BLaER1 (cell line): ENCODE measurements around the gene IL17C.

Experiments
- H3K27ac ChIP-seq: shearing (Covaris generic); formaldehyde crosslinking; 2 replicates; pipeline ENCODE4 v1.8.1; 2022
- H3K27me3 ChIP-seq: shearing (Covaris generic); formaldehyde crosslinking; 2 replicates; pipeline ENCODE4 v1.8.1; 2022
- H3K36me3 ChIP-seq: shearing (Covaris generic); formaldehyde crosslinking; 2 replicates; pipeline ENCODE4 v1.8.1; 2022
- H3K4me1 ChIP-seq: shearing (Covaris generic); formaldehyde crosslinking; 2 replicates; pipeline ENCODE4 v1.8.1; 2022
- H3K4me2 ChIP-seq: shearing (Covaris generic); formaldehyde crosslinking; 2 replicates; pipeline ENCODE4 v1.8.1; 2022
- H3K4me3 ChIP-seq: shearing (Covaris generic); formaldehyde crosslinking; 2 replicates; pipeline ENCODE4 v1.8.1; 2022
- H3K9ac ChIP-seq: shearing (Covaris generic); formaldehyde crosslinking; 2 replicates; pipeline ENCODE4 v1.8.1; 2022
- H3K9me3 ChIP-seq: shearing (Covaris generic); formaldehyde crosslinking; 2 replicates; pipeline ENCODE4 v1.8.1; 2022
- H4K20me1 ChIP-seq: shearing (Covaris generic); formaldehyde crosslinking; 2 replicates; pipeline ENCODE4 v1.8.1; 2022
- Cebpa-rat ChIP-seq: shearing (Covaris generic); IDR thresholded peaks from 2 replicates; pipeline ENCODE4 v1.8.1; 2022

Gene IL17C, protein sequence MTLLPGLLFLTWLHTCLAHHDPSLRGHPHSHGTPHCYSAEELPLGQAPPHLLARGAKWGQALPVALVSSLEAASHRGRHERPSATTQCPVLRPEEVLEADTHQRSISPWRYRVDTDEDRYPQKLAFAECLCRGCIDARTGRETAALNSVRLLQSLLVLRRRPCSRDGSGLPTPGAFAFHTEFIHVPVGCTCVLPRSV

DNA sequence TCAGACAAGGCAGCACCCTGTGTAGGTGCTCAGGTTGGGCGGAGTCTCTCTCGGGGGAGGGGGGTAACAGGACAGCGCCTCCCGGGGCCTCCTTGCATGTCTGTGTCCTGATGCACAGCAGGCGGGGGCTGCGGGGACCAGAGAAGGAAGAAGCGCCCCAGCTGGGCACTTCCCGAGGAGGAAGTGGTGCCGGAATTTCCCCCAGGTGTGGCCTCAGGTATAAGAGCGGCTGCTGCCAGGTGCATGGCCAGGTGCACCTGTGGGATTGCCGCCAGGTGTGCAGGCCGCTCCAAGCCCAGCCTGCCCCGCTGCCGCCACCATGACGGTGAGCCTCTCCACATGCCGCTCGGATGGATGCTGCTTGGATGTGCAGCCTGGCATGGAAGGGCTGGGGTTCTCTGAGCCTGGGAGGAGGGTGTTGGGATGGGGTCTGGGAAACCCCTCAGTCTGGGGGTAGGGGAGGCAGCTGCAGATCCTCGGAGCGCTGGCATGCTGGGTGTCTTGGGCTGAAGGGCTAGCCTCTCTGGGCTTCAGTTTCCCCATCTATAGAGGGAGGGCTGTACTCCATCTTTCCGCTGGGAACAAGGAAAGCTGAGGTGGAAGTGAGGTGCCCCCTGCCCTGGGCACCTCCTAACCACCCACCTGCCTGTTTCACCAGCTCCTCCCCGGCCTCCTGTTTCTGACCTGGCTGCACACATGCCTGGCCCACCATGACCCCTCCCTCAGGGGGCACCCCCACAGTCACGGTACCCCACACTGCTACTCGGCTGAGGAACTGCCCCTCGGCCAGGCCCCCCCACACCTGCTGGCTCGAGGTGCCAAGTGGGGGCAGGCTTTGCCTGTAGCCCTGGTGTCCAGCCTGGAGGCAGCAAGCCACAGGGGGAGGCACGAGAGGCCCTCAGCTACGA lies at the start of gene IL17C:
IL17C (plus strand) TSS at position 250 of the 908 bp plus-strand sequence; CDS start at position 320, 70 bp downstream.
- no peak for TF ChIP-seq Cebpa-rat
- Histone ChIP-seq H4K20me1 (peaks cover 84% of the 10 kb centered on the region), H3K4me1 (peaks cover 96% of the 10 kb centered on the region), H3K27me3 (peaks cover 71% of the 10 kb centered on the region), H3K4me2 (peak within 1 kb of the TSS; percentile 75), H3K9ac (no peak within 1 kb of the TSS), H3K4me3 (no peak within 1 kb of the TSS), H3K27ac (no peak within 1 kb of the TSS), H3K9me3 (no peaks in the 10 kb centered on the region), H3K36me3 (peaks cover 12% of the 10 kb centered on the region)

DNA sequence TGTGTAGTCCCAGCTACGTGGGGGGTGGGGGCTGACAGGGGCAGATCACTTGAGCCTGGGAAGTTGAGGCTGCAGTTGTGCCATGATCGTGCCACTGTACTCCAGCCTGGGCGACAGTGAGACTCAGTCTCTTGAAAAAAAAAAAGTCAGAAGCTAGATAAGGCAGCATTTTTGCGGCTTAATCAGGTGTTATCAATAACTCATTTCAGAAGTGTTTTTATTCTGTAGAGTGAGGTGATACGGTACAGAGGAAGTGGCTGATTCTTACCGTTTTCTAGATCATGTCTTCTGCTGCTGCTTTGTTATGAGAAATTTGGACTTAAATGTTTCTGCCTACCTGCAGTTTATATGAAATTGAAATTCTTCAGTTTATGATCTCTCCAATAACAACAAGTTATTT lies 49.6 kb upstream of the IL17C start:
- TF ChIP-seq Cebpa-rat: no peak
- H3K4me2 ChIP-seq: no peak overlapping the region
- no peak overlapping the region; the same call in 1 of the 2 replicates for H3K9ac ChIP-seq
- no peak overlapping the region for H3K4me3 ChIP-seq
- peaks cover 80% of the 10 kb centered on the region for H4K20me1 ChIP-seq
- no peaks in the 10 kb centered on the region for H3K4me1 ChIP-seq
- H3K36me3 ChIP-seq: peaks cover 95% of the 10 kb centered on the region
- H3K27ac ChIP-seq: no peak overlapping the region
- no peaks in the 10 kb centered on the region for H3K27me3 ChIP-seq
- H3K9me3 ChIP-seq: no peaks in the 10 kb centered on the region

DNA sequence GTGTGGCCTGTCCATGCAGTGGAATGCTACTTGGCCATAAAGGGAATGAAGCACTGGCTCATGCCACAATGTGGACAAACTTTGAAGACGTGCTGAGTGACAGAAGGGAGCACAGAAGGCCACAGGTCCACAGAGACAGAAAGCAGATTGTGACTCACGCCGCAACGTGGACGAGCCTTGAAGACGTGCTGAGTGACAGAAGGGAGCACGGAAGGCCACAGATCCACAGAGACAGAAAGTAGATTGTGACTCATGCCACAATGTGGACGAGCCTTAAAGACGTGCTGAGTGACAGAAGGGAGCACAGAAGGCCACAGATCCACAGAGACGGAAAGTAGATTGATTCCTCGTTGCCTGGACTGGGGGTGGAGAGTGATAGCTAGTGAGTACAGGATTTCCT lies 48.9 kb upstream of the IL17C start:
- no peak overlapping the region for H3K27ac ChIP-seq
- H3K36me3 ChIP-seq: peaks cover 97% of the 10 kb centered on the region
- H4K20me1 ChIP-seq: peaks cover 80% of the 10 kb centered on the region

DNA sequence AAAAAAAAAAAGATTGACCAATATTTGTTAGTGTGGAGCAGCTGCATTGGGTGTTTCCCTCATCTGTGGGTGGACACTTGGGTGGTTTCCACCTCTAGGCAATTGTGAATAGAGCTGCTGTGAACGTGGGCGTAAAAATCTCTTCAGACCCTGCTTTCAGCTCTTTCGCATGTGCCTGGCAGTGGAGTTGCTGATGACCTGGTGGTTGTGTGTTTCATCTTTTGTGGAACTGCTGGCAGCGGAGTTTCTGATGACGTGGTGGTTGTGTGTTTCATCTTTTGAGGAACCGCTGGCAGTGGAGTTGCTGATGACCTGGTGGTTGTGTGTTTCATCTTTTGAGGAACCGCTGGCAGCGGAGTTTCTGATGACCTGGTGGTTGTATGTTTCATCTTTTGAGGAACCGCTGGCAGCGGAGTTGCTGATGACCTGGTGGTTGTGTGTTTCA lies 46.8 kb upstream of the IL17C start:
- no peak overlapping the region for H3K4me3 ChIP-seq
- H3K9me3 ChIP-seq: no peaks in the 10 kb centered on the region
- H3K4me1 ChIP-seq: peaks cover 17% of the 10 kb centered on the region
- no peak overlapping the region for H3K27ac ChIP-seq
- H3K4me2 ChIP-seq: no peak overlapping the region
- no peaks in the 10 kb centered on the region for H3K27me3 ChIP-seq
- peaks cover 73% of the 10 kb centered on the region for H4K20me1 ChIP-seq
- H3K36me3 ChIP-seq: peaks cover 94% of the 10 kb centered on the region
- H3K9ac ChIP-seq: no peak overlapping the region
- TF ChIP-seq Cebpa-rat: no peak

More for the DNA sequence above, 48.9 kb upstream of the IL17C start:
- Histone ChIP-seq H3K4me2 (no peak overlapping the region), H3K4me1 (no peaks in the 10 kb centered on the region), H3K9me3 (no peaks in the 10 kb centered on the region), H3K4me3 (no peak overlapping the region), H3K27me3 (no peaks in the 10 kb centered on the region), H3K9ac (no peak overlapping the region)
- TF ChIP-seq Cebpa-rat: no peak

DNA sequence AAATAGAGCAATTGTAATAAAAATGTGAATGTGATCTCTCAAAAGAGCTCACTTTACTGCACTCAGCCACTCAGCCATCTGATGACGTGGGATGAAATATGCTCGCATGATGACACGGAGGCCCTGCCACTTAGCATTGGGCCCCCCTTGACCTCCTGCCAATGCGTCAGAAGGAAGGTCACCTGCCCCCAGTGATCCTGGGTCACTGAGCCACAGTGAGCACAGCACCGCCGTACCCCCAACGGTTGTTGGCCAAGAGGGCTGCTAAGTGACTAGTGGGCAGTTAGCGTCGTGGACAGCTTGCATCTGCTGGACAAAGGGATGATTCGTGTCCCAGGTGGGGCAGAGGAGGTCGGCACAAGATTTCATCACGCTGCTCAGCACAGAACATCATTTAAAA lies 45.3 kb upstream of the IL17C start:
- no peak for TF ChIP-seq Cebpa-rat
- no peak overlapping the region for H3K27ac ChIP-seq
- no peak overlapping the region for H3K4me3 ChIP-seq
- H3K27me3 ChIP-seq: no peaks in the 10 kb centered on the region
- peaks cover 68% of the 10 kb centered on the region for H4K20me1 ChIP-seq
- H3K9ac ChIP-seq: no peak overlapping the region
- H3K4me2 ChIP-seq: no peak overlapping the region
- H3K9me3 ChIP-seq: no peaks in the 10 kb centered on the region
- peaks cover 32% of the 10 kb centered on the region for H3K4me1 ChIP-seq
- H3K36me3 ChIP-seq: peaks cover 80% of the 10 kb centered on the region

DNA sequence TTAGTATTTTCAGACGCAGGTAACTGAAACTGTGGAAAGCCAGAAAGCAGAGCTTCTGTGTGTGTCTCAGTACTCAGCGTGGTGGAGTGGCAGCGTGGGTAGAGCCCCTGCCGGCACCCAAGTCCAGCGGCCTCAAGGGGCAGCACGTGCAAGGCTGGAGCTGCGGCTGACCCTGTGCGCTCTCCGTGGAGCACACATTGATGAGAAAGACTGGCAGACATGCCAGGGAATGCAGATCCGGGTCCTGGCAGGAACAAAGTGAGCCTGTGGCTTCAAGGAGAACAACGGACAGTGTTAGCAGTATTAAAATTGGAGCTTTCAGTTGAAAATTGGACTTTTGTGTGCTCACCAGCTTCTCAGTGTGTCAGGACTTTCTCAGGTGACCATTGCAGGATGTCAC lies 44.9 kb upstream of the IL17C start:
- Histone ChIP-seq H3K9ac (0 out of 2 replicates have a peak overlapping the region, but pooled peaks have one; percentile 9), H3K27ac (0 out of 2 replicates have a peak overlapping the region, but pooled peaks have one; percentile 4), H3K27me3 (no peaks in the 10 kb centered on the region), H3K4me1 (peaks cover 36% of the 10 kb centered on the region), H3K36me3 (peaks cover 80% of the 10 kb centered on the region), H3K4me2 (no peak overlapping the region), H3K9me3 (no peaks in the 10 kb centered on the region), H4K20me1 (peaks cover 68% of the 10 kb centered on the region), H3K4me3 (no peak overlapping the region)
- no peak for TF ChIP-seq Cebpa-rat

DNA sequence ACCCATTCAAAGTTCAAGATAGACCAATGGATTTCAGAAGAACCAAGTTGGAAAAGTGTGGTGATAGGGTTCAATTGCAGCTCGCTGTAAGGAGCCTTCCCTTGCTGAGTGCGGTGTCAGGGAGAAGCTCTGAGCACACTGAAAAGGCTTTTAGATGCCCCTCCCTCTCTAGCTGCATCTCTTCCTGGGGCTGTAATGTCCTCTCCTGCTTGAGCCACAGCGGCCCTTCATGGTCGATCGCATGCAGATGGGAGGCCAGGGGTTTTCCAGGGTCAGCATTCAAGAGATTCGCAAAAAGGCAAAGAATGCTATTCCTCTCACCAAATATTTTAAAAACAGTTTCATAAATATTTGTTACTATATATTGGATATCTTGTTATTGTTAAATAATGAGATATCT lies 44.5 kb upstream of the IL17C start:
- Histone ChIP-seq H3K36me3 (peaks cover 79% of the 10 kb centered on the region), H3K9ac (0 out of 2 replicates have a peak overlapping the region, but pooled peaks have one; percentile 9), H3K27ac (0 out of 2 replicates have a peak overlapping the region, but pooled peaks have one; percentile 4), H3K9me3 (no peaks in the 10 kb centered on the region), H3K27me3 (no peaks in the 10 kb centered on the region), H4K20me1 (peaks cover 68% of the 10 kb centered on the region), H3K4me3 (no peak overlapping the region), H3K4me1 (peaks cover 40% of the 10 kb centered on the region), H3K4me2 (no peak overlapping the region)
- no peak for TF ChIP-seq Cebpa-rat

DNA sequence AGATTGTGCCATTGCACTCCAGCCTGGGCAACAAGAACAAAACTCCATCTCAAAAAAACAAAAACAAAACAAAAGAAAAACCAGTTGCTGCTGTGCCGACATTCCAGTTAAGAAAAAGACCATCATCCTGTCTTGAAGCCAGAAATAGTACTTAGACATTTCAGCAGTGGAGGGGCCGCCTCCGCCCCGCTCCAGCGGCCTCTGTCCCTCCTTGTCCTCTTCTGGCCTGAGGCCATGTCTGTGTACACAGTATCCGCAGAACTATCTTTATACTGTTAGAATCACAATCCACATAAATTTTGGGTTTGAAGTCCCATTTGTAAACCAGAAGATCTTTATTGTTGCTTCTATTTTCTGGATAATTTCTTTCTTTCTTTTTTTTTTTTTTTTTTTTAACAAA lies 43.3 kb upstream of the IL17C start:
- no peak for TF ChIP-seq Cebpa-rat
- Histone ChIP-seq H3K9ac (no peak overlapping the region), H3K4me1 (peaks cover 52% of the 10 kb centered on the region), H3K27me3 (no peaks in the 10 kb centered on the region), H3K9me3 (no peaks in the 10 kb centered on the region), H3K4me2 (no peak overlapping the region), H3K4me3 (no peak overlapping the region), H3K36me3 (peaks cover 69% of the 10 kb centered on the region), H4K20me1 (peaks cover 69% of the 10 kb centered on the region), H3K27ac (no peak overlapping the region)

DNA sequence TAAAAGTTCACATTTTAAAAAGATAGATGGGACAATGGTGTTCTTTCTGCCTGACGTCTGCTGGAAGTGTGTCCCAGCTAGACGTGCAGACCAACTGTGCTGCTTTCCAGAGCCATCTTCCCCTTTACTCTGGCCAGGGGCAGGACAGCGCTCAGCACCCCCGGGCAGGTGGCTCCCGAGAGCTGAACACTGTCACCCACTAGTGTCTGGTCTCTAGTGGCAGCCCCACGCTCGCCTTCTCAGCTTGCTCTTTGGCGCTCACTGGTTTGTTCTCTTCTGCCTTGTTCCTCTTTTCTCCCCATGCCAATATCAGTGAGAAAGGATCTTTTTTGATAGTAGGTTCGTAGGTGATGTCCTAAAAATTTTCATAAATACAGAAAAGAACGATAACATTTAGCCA lies 42.5 kb upstream of the IL17C start:
- Histone ChIP-seq H3K4me2 (peak overlapping the region; percentile 86; the same call in 1 of the 2 replicates), H3K36me3 (peaks cover 63% of the 10 kb centered on the region), H3K9me3 (no peaks in the 10 kb centered on the region), H3K4me3 (no peak overlapping the region), H4K20me1 (peaks cover 76% of the 10 kb centered on the region), H3K27me3 (no peaks in the 10 kb centered on the region), H3K4me1 (peaks cover 60% of the 10 kb centered on the region), H3K9ac (no peak overlapping the region), H3K27ac (no peak overlapping the region)
- no peak for TF ChIP-seq Cebpa-rat

DNA sequence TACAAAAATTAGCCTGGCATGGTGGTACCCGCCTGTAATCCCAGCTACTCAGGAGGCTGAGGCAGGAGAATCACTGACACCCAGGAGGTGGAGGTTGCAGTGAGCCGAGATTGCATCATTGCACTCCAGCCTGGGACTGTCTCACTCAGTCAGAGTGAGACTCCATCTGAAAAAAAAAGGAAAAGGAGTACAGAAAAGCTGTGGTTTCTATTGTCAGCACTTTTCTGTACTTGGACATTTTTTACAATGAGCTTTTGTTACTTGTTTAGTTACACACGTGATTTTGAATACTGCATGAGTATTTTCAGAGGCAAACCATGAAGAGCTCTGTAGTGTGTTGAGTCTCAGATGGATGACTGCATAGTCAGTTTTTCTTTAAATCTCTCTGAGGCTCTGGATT lies 41.9 kb upstream of the IL17C start:
- peaks cover 66% of the 10 kb centered on the region for H3K4me1 ChIP-seq
- peaks cover 63% of the 10 kb centered on the region for H3K36me3 ChIP-seq
- H3K9me3 ChIP-seq: no peaks in the 10 kb centered on the region
- peak overlapping the region; percentile 86 for H3K4me2 ChIP-seq
- TF ChIP-seq Cebpa-rat: peak; percentile 56; the same call in 1 of the 2 replicates
- H3K4me3 ChIP-seq: no peak overlapping the region
- no peaks in the 10 kb centered on the region for H3K27me3 ChIP-seq
- peak overlapping the region; percentile 23; the same call in 1 of the 2 replicates for H3K27ac ChIP-seq
- H3K9ac ChIP-seq: no peak overlapping the region
- H4K20me1 ChIP-seq: peaks cover 78% of the 10 kb centered on the region
